ENCODE results near the gene ZNF778.
"Not testable (repeated sequence)": the region's sequence is repeated elsewhere in the genome, so short reads cannot be mapped to it uniquely, and the experiment has no call there.

Gene ZNF778

GRCh38 chr16:89187032-89187769 is 30.3 kb upstream of the ZNF778 start:
- no peak for TF ChIP-seq POLR2A (IDR thresholded peaks at IDR 0.05; ENCODE audit: low read depth, low read length)
- DNase-seq (ENCODE audit: insufficient read length, low spot score) (no peak), FAIRE-seq (no peak)

- no peak for TF ChIP-seq POLR2A (IDR thresholded peaks at IDR 0.05; ENCODE audit: low read depth, low read length)
- DNase-seq (ENCODE audit: insufficient read length, low spot score) (no peak), FAIRE-seq (no peak)
Observed at GRCh38 chr16:89187770-89188392, 29.6 kb upstream of the ZNF778 start.

GRCh38 chr16:89188471-89189357 is 28.8 kb upstream of the ZNF778 start:
- not testable (repeated sequence) for DNase-seq (ENCODE audit: insufficient read length, low spot score); FAIRE-seq

GRCh38 chr16:89189358-89190025 is 28.0 kb upstream of the ZNF778 start:
- no peak for DNase-seq (ENCODE audit: insufficient read length, low spot score)
- no peak for TF ChIP-seq POLR2A (IDR thresholded peaks at IDR 0.05; ENCODE audit: low read depth, low read length)
- no peak for FAIRE-seq

GRCh38 chr16:89190150-89190958 is 27.1 kb upstream of the ZNF778 start:
- DNase-seq (ENCODE audit: insufficient read length, low spot score) (no peak), FAIRE-seq (no peak)
- TF ChIP-seq POLR2A (IDR thresholded peaks at IDR 0.05; ENCODE audit: low read depth, low read length), result no peak

- FAIRE-seq (no peak), DNase-seq (ENCODE audit: insufficient read length, low spot score) (no peak)
- TF ChIP-seq POLR2A (IDR thresholded peaks at IDR 0.05; ENCODE audit: low read depth, low read length), result no peak
Observed at GRCh38 chr16:89191033-89191900, 26.2 kb upstream of the ZNF778 start.

GRCh38 chr16:89191901-89192185 is 25.7 kb upstream of the ZNF778 start:
- TF ChIP-seq POLR2A (IDR thresholded peaks at IDR 0.05; ENCODE audit: low read depth, low read length), result no peak
- FAIRE-seq (no peak), DNase-seq (ENCODE audit: insufficient read length, low spot score) (no peak)

GRCh38 chr16:89192186-89192955 is 25.1 kb upstream of the ZNF778 start:
- FAIRE-seq, result not testable (repeated sequence)

GRCh38 chr16:89192956-89193575 is 24.4 kb upstream of the ZNF778 start:
- FAIRE-seq (no peak), DNase-seq (ENCODE audit: insufficient read length, low spot score) (peak; percentile 87)
- no peak for TF ChIP-seq POLR2A (IDR thresholded peaks at IDR 0.05; ENCODE audit: low read depth, low read length)

More at GRCh38 chr16:89192186-89192955, 25.1 kb upstream of the ZNF778 start:
- not testable (repeated sequence) for DNase-seq (ENCODE audit: insufficient read length, low spot score)

- DNase-seq (ENCODE audit: insufficient read length, low spot score) (no peak), FAIRE-seq (no peak)
- TF ChIP-seq POLR2A (IDR thresholded peaks at IDR 0.05; ENCODE audit: low read depth, low read length), result no peak
Observed at GRCh38 chr16:89193576-89194293, 23.8 kb upstream of the ZNF778 start.

Measured in H54 (cell line).